Stimulated activated CD8-positive, alpha-beta memory T cell treated with anti-CD3 and anti-CD28 coated beads, Interleukin-4, amount 100 ng/mL, for 4 hours (primary cell): ENCODE data around the gene RPL35.
A peak's percentile ranks its signal among the peaks of the same experiment; 100 is the strongest.

Experiments used
- DNase-seq, 2 donors: peaks; one replicate each; pipeline ENCODE4 v3.0.0-alpha.2; 2020; ENCODE audit warnings: low read depth in 2 of 2, low spot score in 1 of 2

RPL35 gene

GRCh38 chr9:124861342-124862229 is at the start of gene RPL35, which contains the start of gene ARPC5L:
RPL35 (minus strand) TSS chr9:124861957; CDS start chr9:124861912, 45 bp downstream.
ARPC5L (plus strand) TSS chr9:124862130; CDS start chr9:124869291, 7,161 bp downstream.
- DNase-seq: peak; percentile 90

GRCh38 chr9:124908098-124908497 is 46.3 kb upstream of the RPL35 start:
- no peak for DNase-seq

GRCh38 chr9:124906966-124907365 is 45.2 kb upstream of the RPL35 start:
- DNase-seq: no peak

GRCh38 chr9:124899845-124900244 is 38.1 kb upstream of the RPL35 start:
- DNase-seq: no peak

GRCh38 chr9:124897570-124898460 is 36.1 kb upstream of the RPL35 start:
- no peak for DNase-seq

- DNase-seq: no peak
Measured at GRCh38 chr9:124894741-124895170, 33.0 kb upstream of the RPL35 start.

GRCh38 chr9:124894035-124894740 is 32.4 kb upstream of the RPL35 start:
- no peak for DNase-seq

GRCh38 chr9:124890179-124890578 is 28.4 kb upstream of the RPL35 start:
- no peak for DNase-seq

GRCh38 chr9:124889006-124889405 is 27.2 kb upstream of the RPL35 start:
- DNase-seq: no peak

GRCh38 chr9:124887832-124888231 is 26.1 kb upstream of the RPL35 start:
- no peak for DNase-seq

GRCh38 chr9:124886866-124887492 is 25.2 kb upstream of the RPL35 start:
- no peak for DNase-seq

- no peak for DNase-seq
Measured at GRCh38 chr9:124886461-124886860, 24.7 kb upstream of the RPL35 start.

GRCh38 chr9:124885551-124885950 is 23.8 kb upstream of the RPL35 start:
- no peak for DNase-seq

GRCh38 chr9:124884376-124884775 is 22.6 kb upstream of the RPL35 start:
- no peak for DNase-seq

- DNase-seq: no peak
Measured at GRCh38 chr9:124882231-124882630, 20.5 kb upstream of the RPL35 start.

- DNase-seq: no peak
Measured at GRCh38 chr9:124881138-124881743, 19.5 kb upstream of the RPL35 start.

GRCh38 chr9:124880501-124880900 is 18.7 kb upstream of the RPL35 start:
- DNase-seq: no peak

- DNase-seq: no peak
Measured at GRCh38 chr9:124879226-124879625, 17.5 kb upstream of the RPL35 start.

GRCh38 chr9:124878518-124878917 is 16.8 kb upstream of the RPL35 start:
- DNase-seq: no peak

GRCh38 chr9:124878021-124878420 is 16.3 kb upstream of the RPL35 start:
- DNase-seq: no peak
